Inferior parietal cortex (tissue), 1 donor: ENCODE measurements around the gene POLR2M.

Experiments
- DNase-seq: peaks from one replicate; pipeline ENCODE4 v3.0.0-alpha.2; 2016; ENCODE audit errors: extremely low spot score

POLR2M gene

GRCh38 chr15:57691082-57691481 is 15.4 kb upstream of the POLR2M start:
- no peak for DNase-seq

DNA sequence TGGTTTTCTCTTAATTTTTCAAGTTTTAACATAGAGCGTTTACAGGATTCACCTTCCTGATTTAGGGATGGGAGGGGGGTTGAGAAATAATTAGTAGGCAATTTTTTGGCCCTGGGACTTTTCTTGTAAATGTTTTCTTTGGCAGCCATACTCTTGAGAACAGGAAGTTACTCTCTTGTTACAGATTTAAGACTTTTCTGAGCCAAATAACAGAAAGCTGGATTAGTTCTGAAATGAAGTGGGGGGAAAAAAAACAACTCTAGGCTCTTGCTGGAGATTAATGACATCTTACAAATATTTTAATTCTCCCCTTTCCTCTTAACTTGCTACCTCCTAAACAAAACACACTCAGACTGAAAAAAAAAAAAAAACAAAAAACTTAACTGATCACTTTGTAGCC is 13.8 kb upstream of the POLR2M start:
- no peak for DNase-seq

DNA sequence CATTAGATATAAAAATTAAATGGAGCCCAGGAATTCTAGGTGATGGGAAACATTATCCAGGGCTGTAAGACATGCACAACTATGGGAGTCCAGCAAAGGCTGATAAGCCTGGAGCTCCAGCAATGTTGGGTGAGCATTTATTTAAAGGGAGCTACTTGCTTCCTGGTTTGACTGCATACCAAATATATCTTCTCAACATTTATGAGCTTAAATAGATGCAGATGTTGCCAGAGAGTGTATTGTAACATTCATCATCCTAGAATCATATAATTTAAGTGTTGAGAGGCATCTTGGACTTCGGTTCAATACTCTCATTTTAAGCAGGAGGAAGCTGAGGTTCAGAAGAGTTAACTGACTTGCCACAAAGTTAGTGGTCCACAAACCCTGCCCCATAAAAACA is 12.2 kb upstream of the POLR2M start:
- DNase-seq = no peak

GRCh38 chr15:57696146-57696545 is 10.4 kb upstream of the POLR2M start:
- no peak for DNase-seq

DNA sequence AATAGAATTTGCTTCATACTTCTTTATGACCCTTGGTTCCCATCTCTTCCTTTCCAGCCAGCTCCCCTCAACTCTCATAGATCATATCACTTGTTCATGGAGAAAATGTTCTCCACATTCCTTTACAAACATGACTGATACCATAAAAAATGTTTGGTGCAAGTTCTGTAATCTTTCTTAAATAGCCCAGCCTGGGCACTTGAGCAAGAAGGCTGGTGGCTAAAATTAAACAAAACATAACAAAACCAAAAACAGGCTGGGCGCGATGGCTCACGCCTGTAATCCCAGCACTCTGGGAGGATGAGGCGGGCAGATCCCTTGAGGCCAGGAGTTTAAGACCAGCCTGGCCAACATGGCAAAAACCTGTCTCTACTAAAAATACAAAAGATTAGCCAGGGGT is 8.9 kb upstream of the POLR2M start:
- DNase-seq = no peak

- DNase-seq = no peak
Observed at GRCh38 chr15:57698243-57698642, 8.3 kb upstream of the POLR2M start.

DNA sequence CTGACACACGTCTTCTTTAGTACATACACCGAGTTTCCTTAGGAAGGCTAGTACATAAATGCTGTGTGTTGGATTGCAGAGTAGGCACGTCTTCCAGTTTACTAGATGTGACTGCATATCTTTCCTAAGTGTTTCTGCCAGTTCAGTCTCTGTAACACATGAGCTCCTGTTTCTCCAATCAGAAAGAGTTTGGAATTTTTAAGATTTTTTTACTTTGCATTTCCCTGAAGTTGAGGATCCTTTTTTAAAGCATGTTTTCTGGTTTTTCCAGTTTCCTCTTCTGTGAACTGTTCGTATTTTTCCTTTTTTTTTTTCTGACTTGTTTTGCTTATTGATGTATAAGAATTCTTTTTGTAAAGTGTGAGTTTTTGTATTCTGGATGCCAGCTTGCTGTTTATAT is 7.5 kb upstream of the POLR2M start:
- DNase-seq = no peak

- no peak for DNase-seq
Observed at GRCh38 chr15:57703387-57703786, 3.1 kb upstream of the POLR2M start.

GRCh38 chr15:57704441-57704840 is 2.1 kb upstream of the POLR2M start:
- no peak for DNase-seq

DNA sequence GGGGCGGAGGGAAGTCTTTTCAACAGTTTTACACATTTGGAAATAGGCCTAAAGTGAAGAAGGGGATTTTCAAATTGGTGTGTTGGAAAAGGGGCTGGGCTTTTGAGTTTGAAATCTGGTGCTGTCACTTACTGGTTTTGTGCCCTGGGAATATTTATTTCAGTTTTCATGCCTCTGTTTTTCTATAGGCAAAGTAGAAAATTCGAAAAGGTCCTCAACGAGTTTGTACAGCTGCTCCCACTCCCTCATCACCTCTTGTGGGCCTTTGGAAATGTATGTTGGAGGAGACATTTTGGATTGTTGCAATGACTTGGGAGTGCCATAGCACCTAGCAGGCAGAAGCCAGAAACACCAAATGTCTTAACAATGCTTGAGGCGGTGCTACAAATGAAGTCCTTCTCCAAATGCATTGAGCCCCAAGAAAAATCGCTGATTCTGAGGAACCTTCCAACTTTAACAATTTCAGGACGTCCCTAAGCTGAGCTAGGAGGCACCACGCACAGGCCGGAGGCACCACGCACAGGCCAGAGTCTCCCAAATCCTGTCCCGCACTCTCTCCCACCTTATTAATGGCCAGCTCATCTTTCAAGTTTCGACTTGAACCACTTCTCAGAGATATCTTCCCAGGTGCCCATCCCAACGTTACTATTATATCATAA is 639 bp upstream of the POLR2M start:
- DNase-seq = peak; percentile 12

GRCh38 chr15:57708047-57708446 is 1.5 kb downstream of the POLR2M start:
- no peak for DNase-seq

DNA sequence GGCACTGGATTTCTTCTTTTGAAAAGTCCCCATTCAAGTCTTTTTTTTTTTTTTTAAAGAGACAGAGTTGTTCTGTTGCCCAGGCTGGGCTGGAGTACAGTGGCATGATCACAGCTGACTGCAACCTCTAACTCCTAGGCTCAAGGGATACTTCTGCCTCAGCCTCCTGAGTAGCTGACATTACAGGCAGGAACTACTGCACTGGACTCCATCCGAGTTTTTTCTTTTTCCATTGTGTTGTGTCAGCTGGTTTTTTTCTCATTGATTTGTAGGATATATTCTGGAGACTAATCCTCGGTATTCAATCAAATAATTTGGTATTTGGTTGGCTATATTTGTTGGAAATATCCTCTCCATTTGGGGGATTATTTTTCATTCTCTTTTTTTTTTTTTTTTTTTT is 11.8 kb downstream of the POLR2M start:
- DNase-seq = no peak

DNA sequence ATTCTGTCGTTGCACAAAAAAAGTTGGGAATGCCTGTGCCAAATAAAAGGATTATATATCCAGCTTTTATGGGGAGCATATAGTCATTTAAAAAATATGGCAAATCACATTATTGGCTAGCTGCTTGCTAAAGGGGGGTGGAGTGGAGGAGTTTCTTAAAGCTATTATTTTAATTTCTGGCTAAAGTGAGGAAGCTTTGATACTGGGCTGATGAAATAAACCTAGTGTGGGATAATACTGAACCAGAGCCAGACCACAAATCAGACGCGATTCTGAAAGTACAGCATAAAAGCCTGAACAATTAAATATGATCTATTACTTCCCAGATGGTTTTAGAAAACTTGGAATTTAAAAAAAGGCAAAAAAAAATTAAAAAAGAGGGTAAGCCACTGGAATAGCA is 14.4 kb downstream of the POLR2M start:
- DNase-seq = no peak

- no peak for DNase-seq
Observed at GRCh38 chr15:57726411-57726810, 19.9 kb downstream of the POLR2M start.

DNA sequence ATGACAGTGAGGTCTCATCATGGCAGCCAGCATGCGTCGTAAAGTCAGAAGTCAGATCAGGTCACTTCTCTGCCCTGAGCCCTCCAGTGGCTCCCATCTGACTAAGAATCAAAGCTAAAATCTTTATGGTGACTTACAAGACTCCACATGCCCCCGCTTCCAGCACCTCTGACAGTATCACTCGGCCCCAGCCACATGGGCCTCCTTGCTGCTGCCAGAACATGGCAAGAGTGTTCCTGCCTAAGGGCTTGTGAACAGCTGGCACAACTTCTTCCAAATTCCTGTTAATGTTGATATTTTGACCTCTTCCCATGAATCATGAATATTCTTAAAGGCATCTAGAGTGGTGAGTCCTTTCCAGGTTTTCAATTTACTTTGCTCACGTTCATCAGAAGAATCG is 20.5 kb downstream of the POLR2M start:
- DNase-seq = no peak

DNA sequence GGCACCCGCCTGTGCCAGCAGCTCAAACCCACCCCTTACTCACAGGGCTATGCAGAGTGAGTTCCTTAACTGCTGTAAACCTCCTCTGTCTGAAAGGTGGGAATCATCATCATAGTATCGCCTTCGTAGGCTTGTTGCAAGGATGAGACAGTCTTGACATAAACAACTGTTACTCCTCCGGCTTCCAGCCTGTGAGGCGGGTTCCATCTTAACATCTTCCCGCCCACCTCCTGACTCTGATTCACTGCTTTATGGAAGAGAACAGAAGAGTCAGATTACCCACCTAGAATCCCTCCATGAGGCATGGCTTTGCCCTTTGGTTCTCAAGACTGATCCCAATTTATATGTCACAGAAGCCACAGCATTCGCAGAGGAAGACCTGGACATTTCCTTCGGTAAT is 21.9 kb downstream of the POLR2M start:
- DNase-seq = no peak

GRCh38 chr15:57730876-57731275 is 24.4 kb downstream of the POLR2M start:
- DNase-seq = no peak

DNA sequence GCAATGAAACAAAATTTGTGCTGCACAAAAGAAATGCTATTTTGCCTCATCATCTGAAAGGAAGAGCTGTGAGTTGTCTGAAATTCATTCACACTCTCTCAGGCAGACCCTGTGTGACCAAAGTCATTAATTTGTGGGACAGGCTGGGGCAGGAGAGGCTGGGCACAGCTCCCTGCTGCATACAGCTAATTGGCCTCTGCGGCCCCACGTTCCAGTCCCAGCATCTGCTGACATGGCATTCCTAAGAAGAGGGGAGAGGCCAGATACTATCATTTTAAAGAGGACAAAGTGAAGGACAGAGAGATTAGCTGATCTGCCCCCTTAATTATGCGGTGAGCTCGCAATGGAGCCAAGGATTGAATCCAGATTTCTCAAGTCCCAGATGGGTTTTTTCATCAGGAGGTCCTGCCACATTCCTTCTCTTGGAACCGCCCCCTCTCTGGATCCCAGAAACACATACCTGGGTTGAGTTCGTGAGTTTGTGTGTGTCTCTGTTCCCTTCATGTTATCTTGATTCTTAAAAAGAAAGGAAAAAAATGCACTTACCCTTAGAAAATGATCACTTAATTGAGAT is 25.1 kb downstream of the POLR2M start:
- DNase-seq = no peak

DNA sequence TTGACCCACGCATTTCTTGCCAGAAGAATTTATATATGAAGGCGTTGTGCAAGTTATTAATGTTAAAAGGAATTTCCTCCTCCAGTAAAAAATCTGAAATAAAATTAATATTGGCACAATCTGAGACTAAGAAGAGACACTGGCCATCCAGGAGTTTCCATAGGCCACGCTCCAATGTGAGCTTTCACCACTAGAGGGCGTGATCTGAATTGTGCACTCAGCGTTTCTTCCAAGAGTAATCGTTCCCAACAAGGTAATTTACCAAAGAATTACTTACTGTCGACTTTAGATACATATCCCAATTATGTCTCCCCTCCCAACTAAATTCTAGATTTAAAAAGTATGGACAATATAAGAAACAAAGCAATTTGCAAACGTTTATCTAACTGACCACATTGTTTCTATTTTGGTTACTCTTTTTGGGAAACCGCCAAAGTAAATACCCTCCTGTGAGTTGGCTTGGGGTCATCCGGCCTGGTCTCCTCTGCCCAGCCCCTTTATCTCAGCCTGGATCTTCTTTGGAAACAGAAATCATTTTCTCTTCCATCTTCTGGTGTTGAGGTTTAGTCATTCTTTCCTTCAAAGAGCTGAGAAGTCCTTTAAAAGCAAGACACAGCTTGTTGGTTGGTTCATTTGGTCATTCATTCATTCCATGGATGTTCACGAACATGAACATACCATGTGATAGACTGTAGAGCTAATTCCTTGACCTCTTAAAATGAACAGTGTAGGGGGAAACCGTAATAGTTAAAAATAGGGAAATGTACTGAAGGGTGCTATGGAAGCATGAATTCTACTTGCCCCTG is 26.2 kb downstream of the POLR2M start:
- peak; percentile 79 for DNase-seq

- no peak for DNase-seq
Observed at GRCh38 chr15:57734860-57735259, 28.3 kb downstream of the POLR2M start.

DNA sequence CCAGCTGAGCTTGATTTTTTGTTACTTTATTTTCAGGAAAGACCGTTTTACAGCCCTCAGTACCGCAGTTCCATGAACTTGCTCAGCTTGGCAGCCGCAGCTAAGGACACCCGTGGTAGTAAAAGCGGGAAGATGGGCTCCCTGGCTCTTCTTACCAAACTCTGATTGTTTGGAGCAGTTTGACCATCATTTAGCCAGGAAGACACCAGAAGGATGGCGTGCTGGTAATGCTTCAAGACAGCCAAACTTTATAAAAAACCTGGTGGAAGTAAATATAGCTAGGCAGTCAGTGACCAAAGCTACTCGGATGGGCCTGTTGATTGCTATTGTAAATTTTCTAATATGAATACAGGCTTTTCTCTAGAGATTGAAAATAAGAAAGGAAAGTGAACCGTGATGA is 28.9 kb downstream of the POLR2M start:
- no peak for DNase-seq

DNA sequence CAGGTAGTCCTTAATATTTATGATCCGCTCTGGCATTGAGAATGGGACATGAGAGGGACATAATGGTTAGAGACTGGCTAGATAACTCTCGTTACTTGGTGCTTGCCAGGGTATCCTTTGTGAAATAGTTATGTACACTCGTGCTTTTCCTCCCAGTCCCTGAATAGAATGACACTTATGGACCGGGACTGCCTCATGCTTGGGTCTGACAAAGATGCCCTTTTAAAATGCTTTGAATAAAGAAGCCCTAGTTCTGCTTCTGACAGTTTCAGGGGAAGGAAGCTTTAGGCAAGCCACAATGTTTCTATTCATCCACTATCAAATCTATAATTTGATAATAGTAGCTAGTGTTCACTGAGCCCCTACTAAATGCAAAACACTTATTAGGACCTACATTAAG is 29.4 kb downstream of the POLR2M start:
- DNase-seq = no peak

DNA sequence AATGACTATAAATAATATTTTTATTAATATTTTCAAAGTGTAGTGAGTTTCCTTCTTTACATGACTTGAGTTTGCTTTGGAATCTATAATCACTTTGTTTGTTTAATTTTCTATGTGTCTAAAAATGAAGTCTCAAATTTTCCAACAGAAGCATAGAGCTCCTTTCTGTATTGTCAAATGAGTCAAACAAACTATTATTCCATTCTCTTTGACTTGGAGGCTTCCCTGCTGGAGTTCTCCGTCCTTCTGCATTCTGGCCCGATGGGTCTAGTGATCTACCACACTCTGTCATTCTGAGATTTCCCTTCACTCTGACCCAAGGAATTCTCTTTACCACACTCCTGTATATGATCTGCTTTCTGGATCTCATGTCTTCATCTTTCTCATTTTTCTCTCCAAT is 30.1 kb downstream of the POLR2M start:
- DNase-seq = no peak
